Measurements from ENCODE around the gene CNTF. TPM values are rescaled to one million over a fixed set of nuclear protein-coding genes. Genes with fewer than 3 reads are reported as not detected.

CNTF gene
- total and polyA plus RNA-seq, 2 of the 4 experiments (the other 2 are of a cell fraction): 1.2 to 2.3 TPM

GRCh38 chr11:58640386-58641023 is 18.0 kb downstream of the CNTF start:
- no peak overlapping the region for H2BK15ac ChIP-seq (ENCODE audit: low read depth, low read length)
- H2AK9ac ChIP-seq (replicated peaks; ENCODE audit: low read depth, low read length, poor library complexity): no peak overlapping the region
- H3K27me3 ChIP-seq (ENCODE audit: control insufficient read depth, insufficient read depth, low read length): peaks cover 4% of the 10 kb centered on the region; the same call in 1 of the 2 replicates
- H3K56ac ChIP-seq (ENCODE audit: extremely low read depth, insufficient read depth, low read length): no peak overlapping the region
- no peak overlapping the region for H3K4me2 ChIP-seq (ENCODE audit: low read depth, low read length)
- no peak overlapping the region for H3K18ac ChIP-seq (ENCODE audit: low read depth, low read length)
- in situ Hi-C loops (cut with MboI; ENCODE audit: low sequenced_read_pairs) (no loop called here), dilution Hi-C loops (cut with HindIII; ENCODE audit: low sequenced_read_pairs, unreplicated experiment) (no loop called here), intact Hi-C loops (cut with micrococcal nuclease) (no loop called here)
- H2BK20ac ChIP-seq (ENCODE audit: low read depth, low read length): no peak overlapping the region
- no peak overlapping the region for H2AFZ ChIP-seq (replicated peaks; ENCODE audit: low read length, poor library complexity)
- peaks cover 6% of the 10 kb centered on the region; the same call in 1 of the 2 replicates for H3K9me1 ChIP-seq (ENCODE audit: insufficient read depth, low read length)
- H3K9ac ChIP-seq (ENCODE audit: low read depth, low read length): no peak overlapping the region
- H4K5ac ChIP-seq (ENCODE audit: low read depth, low read length): no peak overlapping the region
- H2BK120ac ChIP-seq (ENCODE audit: low read depth, low read length): no peak overlapping the region
- DNase-seq (no peak), ATAC-seq (ENCODE audit: low read depth) (no peak)
- no peak overlapping the region for H3K14ac ChIP-seq (replicated peaks; ENCODE audit: low read depth, low read length)
- no peak overlapping the region for H3K23ac ChIP-seq (ENCODE audit: low read depth, low read length)
- TF ChIP-seq RCOR1 (IDR thresholded peaks at IDR 0.05; ENCODE audit: insufficient replicate concordance, low read length) (no peak), RAD21 (IDR thresholded peaks at IDR 0.05; ENCODE audit: low read length) (no peak), CEBPB (IDR thresholded peaks at IDR 0.05; ENCODE audit: low read depth, low read length) (no peak), MAFK (IDR thresholded peaks at IDR 0.05; ENCODE audit: low read depth, low read length) (no peak), USF2 (IDR thresholded peaks at IDR 0.05; ENCODE audit: low read depth, low read length) (no peak), SMC3 (IDR thresholded peaks at IDR 0.05; ENCODE audit: low read depth, low read length) (no peak), MAZ (IDR thresholded peaks at IDR 0.05; ENCODE audit: borderline replicate concordance, low read depth, low read length) (no peak), POLR2A (IDR thresholded peaks at IDR 0.05; ENCODE audit: low read depth, low read length) (no peak), CHD1 (IDR thresholded peaks at IDR 0.05; ENCODE audit: low read depth, low read length) (no peak), ELK1 (IDR thresholded peaks at IDR 0.05; ENCODE audit: borderline replicate concordance, low read depth, low read length) (no peak), CTCF (conservative IDR thresholded peaks at IDR 0.05; ENCODE audit: low read depth, low read length) (no peak)
- no peak overlapping the region for H3K4me3 ChIP-seq (ENCODE audit: insufficient read depth, low read depth, low read length)
- ChIA-PET CTCF (interaction anchor here (2.7 kb wide), 1 partner anchor 11 kb away, joined by 11 read pairs; no protein-coding TSS in a partner anchor), POLR2A (ENCODE audit: unreplicated experiment) (no interaction called here)
- no peak overlapping the region for H2BK5ac ChIP-seq (ENCODE audit: low read depth, low read length, poor library complexity, severe bottlenecking)
- WGBS, 2 experiments (ENCODE audit: extremely low coverage in 2 of 2, insufficient read length in 1 of 2): no CpG with 5 or more reads among the region's 1 CpG
- H4K20me1 ChIP-seq (ENCODE audit: insufficient read depth, low read length): no peaks in the 10 kb centered on the region
- no peak overlapping the region for H3K27ac ChIP-seq (ENCODE audit: insufficient read depth, low read length)
- no peak overlapping the region for H4K8ac ChIP-seq (ENCODE audit: low read depth in 2 of 2, low read length in 2 of 2)
- no peaks in the 10 kb centered on the region for H3K4me1 ChIP-seq (ENCODE audit: control insufficient read depth, insufficient read depth, low read length)
- no peak overlapping the region for H2AK5ac ChIP-seq (ENCODE audit: low read depth, low read length)
- BruUV-seq (replicated peaks): no TSS peak
- no peaks in the 10 kb centered on the region for H3K79me1 ChIP-seq (ENCODE audit: low read depth in 1 of 2, low read length in 2 of 2)
- H3K36me3 ChIP-seq (ENCODE audit: control insufficient read depth, insufficient read depth, low read length): no peaks in the 10 kb centered on the region
- H3K4ac ChIP-seq (ENCODE audit: low read depth, low read length): no peak overlapping the region
- H3K9me3 ChIP-seq (ENCODE audit: control insufficient read depth, insufficient read depth, low read length): no peaks in the 10 kb centered on the region
- no peak overlapping the region for H4K91ac ChIP-seq (ENCODE audit: insufficient read depth, low read depth, low read length)
